HepG2 (cell line): ENCODE data around the gene AFF1. TPM values are rescaled to one million over a fixed set of nuclear protein-coding genes. Genes with fewer than 3 reads are reported as not detected.

Experiments used
- ATM ChIP-seq: fragments of 450-650 bp; IDR thresholded peaks from 2 replicates; pipeline ENCODE4 v1.7.1; 2017; ENCODE audit warnings: mild to moderate bottlenecking, borderline replicate concordance
- BCL6 ChIP-seq: IDR thresholded peaks from 2 replicates; pipeline ENCODE4 v1.6.1; 2016; ENCODE audit warnings: missing genetic modification reagents, missing compliant biosample characterization
- DPF2 ChIP-seq: sonication (generic); formaldehyde crosslinking; IDR thresholded peaks from 2 replicates; pipeline ENCODE4 v1.4.0; 2020; ENCODE audit warnings: mild to moderate bottlenecking, low read depth, missing genetic modification reagents, borderline replicate concordance
- EHMT2 ChIP-seq: fragments of 200-600 bp; sonication (generic); IDR thresholded peaks from 2 replicates; pipeline ENCODE4 v1.7.0; 2017; ENCODE audit warnings: antibody characterized with exemption, low read depth, low read length, borderline replicate concordance
- NR2F2 ChIP-seq: IDR thresholded peaks from 2 replicates; pipeline ENCODE4 v1.6.1; 2012; ENCODE audit warnings: low read depth, inconsistent platforms, borderline replicate concordance
- TCF7 ChIP-seq: sonication (generic); IDR thresholded peaks from 2 replicates; pipeline ENCODE4 v1.6.1; 2016; ENCODE audit warnings: antibody characterized with exemption, low read depth
- TEAD3 ChIP-seq: optimal IDR thresholded peaks from 2 replicates; pipeline ENCODE3; 2016; ENCODE audit warnings: borderline replicate concordance
- ZNF224 ChIP-seq: sonication (generic); formaldehyde crosslinking; IDR thresholded peaks from 2 replicates; pipeline ENCODE4 v1.5.0; 2020; ENCODE audit warnings: mild to moderate bottlenecking, missing genetic modification reagents
- ZNF782 ChIP-seq: sonication (generic); formaldehyde crosslinking; IDR thresholded peaks from 2 replicates; pipeline ENCODE4 v1.4.0; 2020; ENCODE audit warnings: missing genetic modification reagents, mild to moderate bottlenecking, borderline replicate concordance
- ZSCAN30 ChIP-seq: sonication (generic); formaldehyde crosslinking; IDR thresholded peaks from 2 replicates; pipeline ENCODE4 v1.5.0; 2020; ENCODE audit warnings: mild to moderate bottlenecking, missing genetic modification reagents
- polyA plus RNA-seq, 8 experiments: library from polyadenylated mRNA; depleted of rRNA in 3 of 8; stranded (reverse) in 7 of 8; unstranded in 1 of 8; fragments of >200 nt; fragmentation: Illumina TruSeq in 4 of 8; extraction: Trizol in 4 of 8; gene quantifications; 2 replicates each; pipeline versions ENCODE4 v1.2.1 to v1.2.3, GENCODE V29; 2011 to 2016; ENCODE audit warnings: low read depth in 4 of 8, missing spikeins in 1 of 8, mixed read lengths in 1 of 8; ENCODE audit not compliant: insufficient read depth in 1 of 8
- total RNA-seq, 5 experiments: library from RNA; depleted of rRNA; stranded (reverse); fragments of >200 nt; fragmentation: Illumina TruSeq; extraction: Trizol; gene quantifications; 2 replicates each; pipeline ENCODE4 v1.2.3, GENCODE V29; 2016; ENCODE audit warnings: low read depth in 1 of 5
- TF ChIP-seq, protein P1 (sequence below): sonication (generic); formaldehyde crosslinking; IDR thresholded peaks from 2 replicates; pipeline ENCODE4 v1.5.1; 2020; ENCODE audit warnings: missing genetic modification reagents, mild to moderate bottlenecking, borderline replicate concordance
- TF ChIP-seq, protein P2 (sequence below): sonication (generic); formaldehyde crosslinking; IDR thresholded peaks from 2 replicates; pipeline ENCODE4 v1.8.0; 2023; ENCODE audit warnings: mild to moderate bottlenecking, missing genetic modification reagents
- TF ChIP-seq, protein P3 (sequence below): sonication (generic); formaldehyde crosslinking; IDR thresholded peaks from 2 replicates; pipeline ENCODE4 v1.5.0; 2020; ENCODE audit warnings: mild to moderate bottlenecking, missing genetic modification reagents
- TF ChIP-seq, protein P4 (sequence below): sonication (generic); formaldehyde crosslinking; IDR thresholded peaks from 2 replicates; pipeline ENCODE4 v1.5.0; 2020; ENCODE audit warnings: mild to moderate bottlenecking, missing genetic modification reagents
- TF ChIP-seq, protein P5 (sequence below): sonication (generic); formaldehyde crosslinking; IDR thresholded peaks from 2 replicates; pipeline ENCODE4 v1.4.0; 2020; ENCODE audit warnings: missing genetic modification reagents
- TF ChIP-seq, protein P6 (sequence below): sonication (generic); formaldehyde crosslinking; conservative IDR thresholded peaks from 2 replicates; pipeline ENCODE4 v1.5.0; 2020; ENCODE audit warnings: missing genetic modification reagents

Gene AFF1
- total and polyA plus RNA-seq, 2 of the 13 experiments (the other 11 are each of a cell fraction or from before 2014, with no cell fraction given), result 15.5 to 15.9 TPM

DNA sequence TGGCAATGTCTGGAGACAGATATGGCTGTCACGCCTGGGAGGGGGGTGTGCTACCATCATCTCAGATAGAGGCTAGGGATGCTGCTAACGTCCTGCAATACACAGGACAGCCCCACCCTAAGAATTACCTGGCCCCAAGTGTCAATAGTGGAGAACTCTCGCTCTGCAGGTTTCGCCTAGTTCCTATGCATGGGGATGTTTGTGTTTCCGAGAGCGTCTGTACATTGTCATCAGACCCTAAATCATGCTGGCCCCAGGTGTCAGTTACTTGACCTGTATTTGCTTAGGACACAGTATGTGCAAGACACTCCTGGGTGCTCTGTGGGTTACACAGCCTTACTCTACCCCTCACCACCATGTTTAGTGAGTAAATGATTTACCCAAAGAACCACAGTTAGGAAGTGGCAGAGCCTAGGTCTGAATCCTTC is 90.8 kb downstream of the AFF1 start (continued):
- TF ChIP-seq NR2F2, result 0 out of 2 replicates have a peak, but pooled peaks have one; percentile 21
- TF ChIP-seq ZNF224 (CRISPR knock-in tag), result peak; percentile 38; the same call in 1 of the 2 replicates
- TF ChIP-seq, protein P1, sequence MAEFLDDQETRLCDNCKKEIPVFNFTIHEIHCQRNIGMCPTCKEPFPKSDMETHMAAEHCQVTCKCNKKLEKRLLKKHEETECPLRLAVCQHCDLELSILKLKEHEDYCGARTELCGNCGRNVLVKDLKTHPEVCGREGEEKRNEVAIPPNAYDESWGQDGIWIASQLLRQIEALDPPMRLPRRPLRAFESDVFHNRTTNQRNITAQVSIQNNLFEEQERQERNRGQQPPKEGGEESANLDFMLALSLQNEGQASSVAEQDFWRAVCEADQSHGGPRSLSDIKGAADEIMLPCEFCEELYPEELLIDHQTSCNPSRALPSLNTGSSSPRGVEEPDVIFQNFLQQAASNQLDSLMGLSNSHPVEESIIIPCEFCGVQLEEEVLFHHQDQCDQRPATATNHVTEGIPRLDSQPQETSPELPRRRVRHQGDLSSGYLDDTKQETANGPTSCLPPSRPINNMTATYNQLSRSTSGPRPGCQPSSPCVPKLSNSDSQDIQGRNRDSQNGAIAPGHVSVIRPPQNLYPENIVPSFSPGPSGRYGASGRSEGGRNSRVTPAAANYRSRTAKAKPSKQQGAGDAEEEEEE (CRISPR knock-in tag), result no peak
- no peak for TF ChIP-seq DPF2 (CRISPR knock-in tag)
- TF ChIP-seq ZNF782 (CRISPR knock-in tag), result no peak
- 0 out of 2 replicates have a peak, but pooled peaks have one; percentile 7 for TF ChIP-seq TCF7
- TF ChIP-seq ATM, result no peak
- TF ChIP-seq, protein P2, sequence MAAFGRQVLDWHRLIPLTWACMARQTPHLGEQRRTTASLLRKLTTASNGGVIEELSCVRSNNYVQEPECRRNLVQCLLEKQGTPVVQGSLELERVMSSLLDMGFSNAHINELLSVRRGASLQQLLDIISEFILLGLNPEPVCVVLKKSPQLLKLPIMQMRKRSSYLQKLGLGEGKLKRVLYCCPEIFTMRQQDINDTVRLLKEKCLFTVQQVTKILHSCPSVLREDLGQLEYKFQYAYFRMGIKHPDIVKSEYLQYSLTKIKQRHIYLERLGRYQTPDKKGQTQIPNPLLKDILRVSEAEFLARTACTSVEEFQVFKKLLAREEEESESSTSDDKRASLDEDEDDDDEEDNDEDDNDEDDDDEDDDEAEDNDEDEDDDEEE (CRISPR knock-in tag), result no peak
- no peak for TF ChIP-seq EHMT2
- no peak for TF ChIP-seq TEAD3
- TF ChIP-seq, protein P3, sequence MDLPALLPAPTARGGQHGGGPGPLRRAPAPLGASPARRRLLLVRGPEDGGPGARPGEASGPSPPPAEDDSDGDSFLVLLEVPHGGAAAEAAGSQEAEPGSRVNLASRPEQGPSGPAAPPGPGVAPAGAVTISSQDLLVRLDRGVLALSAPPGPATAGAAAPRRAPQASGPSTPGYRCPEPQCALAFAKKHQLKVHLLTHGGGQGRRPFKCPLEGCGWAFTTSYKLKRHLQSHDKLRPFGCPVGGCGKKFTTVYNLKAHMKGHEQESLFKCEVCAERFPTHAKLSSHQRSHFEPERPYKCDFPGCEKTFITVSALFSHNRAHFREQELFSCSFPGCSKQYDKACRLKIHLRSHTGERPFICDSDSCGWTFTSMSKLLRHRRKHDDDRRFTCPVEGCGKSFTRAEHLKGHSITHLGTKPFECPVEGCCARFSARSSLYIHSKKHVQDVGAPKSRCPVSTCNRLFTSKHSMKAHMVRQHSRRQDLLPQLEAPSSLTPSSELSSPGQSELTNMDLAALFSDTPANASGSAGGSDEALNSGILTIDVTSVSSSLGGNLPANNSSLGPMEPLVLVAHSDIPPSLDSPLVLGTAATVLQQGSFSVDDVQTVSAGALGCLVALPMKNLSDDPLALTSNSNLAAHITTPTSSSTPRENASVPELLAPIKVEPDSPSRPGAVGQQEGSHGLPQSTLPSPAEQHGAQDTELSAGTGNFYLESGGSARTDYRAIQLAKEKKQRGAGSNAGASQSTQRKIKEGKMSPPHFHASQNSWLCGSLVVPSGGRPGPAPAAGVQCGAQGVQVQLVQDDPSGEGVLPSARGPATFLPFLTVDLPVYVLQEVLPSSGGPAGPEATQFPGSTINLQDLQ, result no peak
- TF ChIP-seq, protein P4, sequence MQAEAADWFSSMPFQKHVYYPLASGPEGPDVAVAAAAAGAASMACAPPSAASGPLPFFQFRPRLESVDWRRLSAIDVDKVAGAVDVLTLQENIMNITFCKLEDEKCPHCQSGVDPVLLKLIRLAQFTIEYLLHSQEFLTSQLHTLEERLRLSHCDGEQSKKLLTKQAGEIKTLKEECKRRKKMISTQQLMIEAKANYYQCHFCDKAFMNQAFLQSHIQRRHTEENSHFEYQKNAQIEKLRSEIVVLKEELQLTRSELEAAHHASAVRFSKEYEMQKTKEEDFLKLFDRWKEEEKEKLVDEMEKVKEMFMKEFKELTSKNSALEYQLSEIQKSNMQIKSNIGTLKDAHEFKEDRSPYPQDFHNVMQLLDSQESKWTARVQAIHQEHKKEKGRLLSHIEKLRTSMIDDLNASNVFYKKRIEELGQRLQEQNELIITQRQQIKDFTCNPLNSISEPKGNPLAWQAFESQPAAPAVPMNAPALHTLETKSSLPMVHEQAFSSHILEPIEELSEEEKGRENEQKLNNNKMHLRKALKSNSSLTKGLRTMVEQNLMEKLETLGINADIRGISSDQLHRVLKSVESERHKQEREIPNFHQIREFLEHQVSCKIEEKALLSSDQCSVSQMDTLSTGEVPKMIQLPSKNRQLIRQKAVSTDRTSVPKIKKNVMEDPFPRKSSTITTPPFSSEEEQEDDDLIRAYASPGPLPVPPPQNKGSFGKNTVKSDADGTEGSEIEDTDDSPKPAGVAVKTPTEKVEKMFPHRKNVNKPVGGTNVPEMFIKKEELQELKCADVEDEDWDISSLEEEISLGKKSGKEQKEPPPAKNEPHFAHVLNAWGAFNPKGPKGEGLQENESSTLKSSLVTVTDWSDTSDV (CRISPR knock-in tag), result no peak
- TF ChIP-seq, protein P5, sequence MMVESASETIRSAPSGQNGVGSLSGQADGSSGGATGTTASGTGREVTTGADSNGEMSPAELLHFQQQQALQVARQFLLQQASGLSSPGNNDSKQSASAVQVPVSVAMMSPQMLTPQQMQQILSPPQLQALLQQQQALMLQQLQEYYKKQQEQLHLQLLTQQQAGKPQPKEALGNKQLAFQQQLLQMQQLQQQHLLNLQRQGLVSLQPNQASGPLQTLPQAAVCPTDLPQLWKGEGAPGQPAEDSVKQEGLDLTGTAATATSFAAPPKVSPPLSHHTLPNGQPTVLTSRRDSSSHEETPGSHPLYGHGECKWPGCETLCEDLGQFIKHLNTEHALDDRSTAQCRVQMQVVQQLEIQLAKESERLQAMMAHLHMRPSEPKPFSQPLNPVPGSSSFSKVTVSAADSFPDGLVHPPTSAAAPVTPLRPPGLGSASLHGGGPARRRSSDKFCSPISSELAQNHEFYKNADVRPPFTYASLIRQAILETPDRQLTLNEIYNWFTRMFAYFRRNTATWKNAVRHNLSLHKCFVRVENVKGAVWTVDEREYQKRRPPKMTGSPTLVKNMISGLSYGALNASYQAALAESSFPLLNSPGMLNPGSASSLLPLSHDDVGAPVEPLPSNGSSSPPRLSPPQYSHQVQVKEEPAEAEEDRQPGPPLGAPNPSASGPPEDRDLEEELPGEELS, result 0 out of 2 replicates have a peak, but pooled peaks have one; percentile 52
- TF ChIP-seq ZSCAN30, result no peak
- TF ChIP-seq, protein P6, sequence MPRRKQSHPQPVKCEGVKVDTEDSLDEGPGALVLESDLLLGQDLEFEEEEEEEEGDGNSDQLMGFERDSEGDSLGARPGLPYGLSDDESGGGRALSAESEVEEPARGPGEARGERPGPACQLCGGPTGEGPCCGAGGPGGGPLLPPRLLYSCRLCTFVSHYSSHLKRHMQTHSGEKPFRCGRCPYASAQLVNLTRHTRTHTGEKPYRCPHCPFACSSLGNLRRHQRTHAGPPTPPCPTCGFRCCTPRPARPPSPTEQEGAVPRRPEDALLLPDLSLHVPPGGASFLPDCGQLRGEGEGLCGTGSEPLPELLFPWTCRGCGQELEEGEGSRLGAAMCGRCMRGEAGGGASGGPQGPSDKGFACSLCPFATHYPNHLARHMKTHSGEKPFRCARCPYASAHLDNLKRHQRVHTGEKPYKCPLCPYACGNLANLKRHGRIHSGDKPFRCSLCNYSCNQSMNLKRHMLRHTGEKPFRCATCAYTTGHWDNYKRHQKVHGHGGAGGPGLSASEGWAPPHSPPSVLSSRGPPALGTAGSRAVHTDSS, result no peak
- 0 out of 2 replicates have a peak, but pooled peaks have one; percentile 36 for TF ChIP-seq BCL6 (CRISPR knock-in tag)
